EL (cell line): ENCODE data around the gene SUSD1.
A peak's percentile ranks its signal among the peaks of the same experiment; 100 is the strongest.

ENCODE experiments used
- DNase-seq: peaks from one replicate; pipeline ENCODE4 v3.0.0-alpha.2; 2016

The SUSD1 gene

DNA sequence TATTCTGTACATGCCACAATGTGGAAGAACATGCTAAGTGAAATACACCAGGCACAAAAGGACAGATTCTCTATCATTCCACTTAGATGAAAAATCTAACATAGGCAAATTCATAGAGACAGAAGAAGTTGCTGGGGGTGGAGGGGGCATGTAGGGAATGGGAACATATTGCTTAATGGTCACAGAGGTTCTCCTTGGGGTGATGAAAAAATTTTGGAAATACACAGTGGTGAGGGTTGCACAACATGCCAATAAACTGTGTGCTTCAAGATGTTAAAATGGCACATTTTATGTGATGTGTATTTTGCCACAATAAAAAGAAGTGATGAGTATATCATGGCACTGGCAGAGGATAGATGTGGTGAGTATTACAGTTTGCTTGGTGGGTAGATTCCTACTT is 111.9 kb downstream of the SUSD1 start:
- DNase-seq: no peak

DNA sequence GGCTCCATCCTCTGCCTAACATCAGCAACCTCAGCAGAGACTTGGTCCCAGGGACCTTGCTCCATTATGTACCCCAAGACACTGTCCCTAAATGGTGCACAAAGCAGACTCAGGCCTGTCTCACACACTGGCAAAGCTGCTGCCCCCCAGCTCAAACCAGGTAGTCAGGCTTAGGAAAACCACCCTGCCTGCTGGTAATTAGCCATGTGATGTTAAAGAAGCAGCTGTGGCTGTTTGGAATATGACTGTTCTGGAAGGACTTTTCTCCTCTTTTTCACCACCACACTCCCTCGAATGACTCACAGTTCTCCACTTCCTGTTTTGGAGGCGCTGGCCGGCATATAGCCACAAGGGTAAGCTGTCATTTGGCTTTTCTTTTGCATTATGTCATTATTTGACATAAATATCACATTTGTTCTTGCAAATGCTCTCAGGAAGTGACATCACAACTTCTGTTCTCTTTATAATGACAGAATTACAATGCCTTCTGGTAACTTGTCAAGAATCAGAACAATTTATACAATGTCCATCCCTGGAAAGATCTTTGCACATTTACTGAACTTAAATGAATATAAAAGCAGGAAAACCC is 113.9 kb downstream of the SUSD1 start:
- DNase-seq: peak; percentile 98

DNA sequence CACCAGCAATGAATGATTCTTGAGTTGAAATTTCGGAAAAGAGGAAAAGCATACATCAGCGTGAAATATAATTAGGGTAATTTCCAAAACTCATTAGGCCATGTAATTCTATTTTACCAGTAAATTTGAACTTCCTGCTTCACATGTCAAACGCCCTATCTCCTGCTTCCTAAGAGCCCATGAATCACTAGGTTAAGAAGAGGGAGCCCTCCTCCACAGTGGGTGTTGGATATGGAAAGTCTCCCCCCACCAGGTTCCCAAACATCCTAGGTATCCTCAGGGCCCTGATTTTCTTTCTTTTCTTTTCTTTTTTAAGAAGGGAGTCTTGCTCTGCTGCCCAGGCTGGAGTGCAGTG is 115.2 kb downstream of the SUSD1 start:
- DNase-seq: no peak

DNA sequence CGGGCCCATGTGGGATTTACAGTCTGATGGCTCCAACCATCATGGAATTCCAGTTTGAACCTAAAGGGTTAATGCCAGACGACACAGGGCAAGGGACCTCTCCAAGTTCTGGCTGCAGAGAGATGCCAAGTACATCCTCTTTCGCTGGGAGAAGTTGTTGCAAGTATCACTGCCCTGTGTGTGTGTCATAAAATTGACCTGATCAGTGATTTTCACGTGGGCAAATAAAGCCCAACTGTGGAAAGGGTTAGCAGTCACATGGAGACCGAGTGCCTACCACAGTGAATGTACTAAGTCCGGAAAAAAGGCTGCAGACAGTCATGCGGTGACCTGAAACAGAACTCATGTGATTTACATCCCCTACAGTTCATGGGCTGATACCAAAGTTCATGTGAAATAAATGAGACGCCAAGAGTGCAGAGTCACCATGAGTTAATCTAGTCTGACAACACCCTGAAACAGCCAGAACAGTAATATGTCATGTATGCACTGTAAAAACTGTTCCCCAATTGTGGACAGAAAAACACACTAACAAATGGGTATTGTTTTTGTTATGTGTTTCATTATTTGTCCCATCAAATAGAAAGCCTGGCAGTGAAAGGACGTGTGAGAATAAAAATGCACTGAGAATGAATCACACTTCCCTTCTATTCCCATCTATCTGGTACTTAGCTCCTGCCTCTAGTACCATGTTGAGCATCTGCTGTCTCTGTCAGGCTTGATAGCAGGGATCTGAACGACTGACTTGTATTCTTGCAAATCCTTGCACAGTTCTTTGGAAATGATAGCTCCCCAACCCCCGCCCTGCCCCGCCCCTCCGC is 115.7 kb downstream of the SUSD1 start:
- peak; percentile 85 for DNase-seq

DNA sequence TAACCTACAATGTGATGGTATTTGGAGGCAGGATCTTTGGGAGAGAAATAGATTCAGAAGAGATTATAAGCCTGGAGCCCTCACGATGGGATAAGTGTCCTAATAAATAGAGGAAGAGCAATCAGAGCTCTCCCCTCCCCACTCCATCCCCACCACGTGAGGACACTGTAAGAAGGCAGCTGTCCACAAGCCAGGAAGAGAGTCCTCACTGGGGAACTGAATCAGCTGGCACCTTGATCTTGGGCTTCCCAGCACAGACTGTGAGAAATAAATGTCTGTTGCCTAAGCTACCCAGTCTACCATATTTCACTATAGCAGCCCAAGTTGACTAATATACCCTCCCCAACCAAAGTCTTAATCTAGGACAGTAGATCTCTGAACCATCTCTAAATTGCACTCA is 118.1 kb downstream of the SUSD1 start:
- no peak for DNase-seq

DNA sequence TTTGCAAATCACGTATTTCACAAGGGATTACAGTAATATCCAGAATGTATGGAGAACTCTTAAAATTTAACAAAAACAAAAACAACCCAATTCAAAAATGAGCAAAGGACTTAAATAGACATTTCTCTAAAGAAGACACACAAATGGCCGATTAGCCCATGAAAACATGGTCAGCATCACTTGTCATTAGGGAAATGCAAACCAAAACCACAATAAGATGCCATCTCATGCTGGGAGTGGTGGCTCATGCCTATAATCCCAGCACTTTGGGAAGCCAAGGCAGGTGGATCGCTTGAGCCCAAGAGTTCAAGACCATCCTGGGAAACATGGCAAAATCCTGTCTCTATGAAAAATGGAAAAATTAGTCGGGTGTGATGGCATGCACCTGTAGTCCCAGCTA is 120.2 kb downstream of the SUSD1 start:
- no peak for DNase-seq

DNA sequence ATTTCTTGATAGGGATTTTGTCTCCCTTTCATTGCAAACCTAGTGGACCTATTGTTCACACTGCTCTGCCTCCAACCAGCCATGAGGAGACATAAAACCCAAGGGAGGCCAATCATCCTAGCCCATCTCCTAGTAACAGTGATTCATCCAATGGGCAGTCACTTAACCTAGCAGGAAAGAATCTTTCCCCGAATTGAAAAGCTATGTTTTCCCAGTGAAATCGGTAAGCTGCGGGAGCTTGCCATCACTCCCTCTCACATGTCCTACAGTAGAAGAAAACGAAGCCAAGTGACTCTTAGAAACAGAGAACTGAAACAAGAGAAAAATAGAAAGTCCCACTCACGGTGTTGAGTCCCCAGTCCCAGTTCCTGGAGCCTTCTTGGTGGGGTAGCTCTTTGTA is 123.3 kb downstream of the SUSD1 start:
- DNase-seq: no peak

DNA sequence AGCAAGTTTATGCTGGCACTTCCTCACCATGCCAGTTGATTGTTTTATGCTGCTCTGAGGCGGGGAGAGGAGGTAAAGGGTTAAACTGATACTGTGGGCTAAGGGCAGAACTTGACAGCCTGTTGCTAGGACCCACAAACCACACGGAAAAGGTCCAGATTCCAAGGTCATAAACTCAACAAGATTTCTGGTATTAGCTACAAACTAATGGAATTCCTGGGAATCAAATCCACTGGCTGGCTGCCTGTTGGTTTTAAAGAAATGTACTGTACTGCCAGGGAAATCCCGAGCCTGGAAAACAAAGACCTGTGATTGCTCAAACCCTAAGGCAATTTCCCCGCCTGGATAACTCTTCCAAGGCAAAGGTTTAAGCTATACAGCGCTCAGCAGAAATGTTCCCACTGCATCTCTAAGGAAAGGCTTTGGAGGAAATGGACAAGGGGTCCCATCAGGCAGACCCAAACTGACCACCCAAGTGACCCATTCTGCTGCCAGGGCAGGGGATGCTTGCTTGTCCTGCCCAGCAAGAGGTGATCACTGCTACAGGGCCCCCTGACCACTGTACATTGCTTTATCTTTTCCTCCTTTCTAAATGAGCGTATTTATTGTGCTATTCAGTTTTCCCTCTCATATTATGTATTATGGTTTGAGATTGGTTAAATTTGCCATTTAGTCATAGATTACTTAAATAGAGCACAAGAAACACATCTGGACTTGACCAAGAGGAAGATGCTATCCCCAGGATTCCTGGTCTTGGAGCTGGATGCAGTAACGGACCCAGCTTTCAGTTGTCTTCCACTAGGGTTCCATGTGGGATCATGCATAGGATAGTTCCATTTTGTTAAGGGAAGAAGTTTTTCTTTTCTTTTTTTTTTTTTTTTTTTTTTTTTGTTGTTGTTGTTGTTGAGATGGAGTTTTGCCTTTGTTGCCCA is 124.3 kb downstream of the SUSD1 start:
- DNase-seq: peak; percentile 98

DNA sequence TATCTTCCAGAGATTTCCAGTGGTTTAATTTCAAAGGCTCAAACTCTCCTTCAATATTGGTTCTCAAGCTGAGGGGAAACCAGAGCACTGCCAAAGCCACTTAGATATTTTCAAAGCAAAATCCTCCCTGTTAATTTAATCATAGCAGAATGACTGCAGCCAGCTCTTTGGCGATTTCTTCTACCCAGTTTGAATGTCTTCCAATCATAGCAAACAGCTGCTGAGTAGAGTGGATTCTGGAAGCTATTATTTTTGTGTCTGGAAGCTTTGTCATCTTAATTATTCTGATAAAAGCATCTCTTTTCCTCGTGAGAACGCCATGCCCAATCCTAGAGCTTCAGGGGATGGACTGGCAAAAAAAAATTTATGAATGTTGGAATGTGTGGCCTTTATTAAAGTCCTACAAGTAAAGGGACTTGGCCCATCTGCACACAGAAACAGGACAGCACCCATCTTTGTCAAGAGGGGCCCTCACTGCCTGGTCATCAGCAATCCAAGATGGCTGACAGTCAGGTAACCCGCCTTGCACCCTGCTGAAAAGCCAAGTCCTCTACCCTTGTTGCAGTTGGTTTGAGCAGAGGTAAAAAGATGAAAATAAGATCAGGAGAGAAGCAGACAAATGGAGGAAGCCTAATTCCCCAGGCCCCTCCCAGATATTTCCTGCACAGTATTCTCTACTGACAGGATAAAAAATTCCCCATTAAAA is 125.1 kb downstream of the SUSD1 start:
- peak; percentile 46 for DNase-seq

DNA sequence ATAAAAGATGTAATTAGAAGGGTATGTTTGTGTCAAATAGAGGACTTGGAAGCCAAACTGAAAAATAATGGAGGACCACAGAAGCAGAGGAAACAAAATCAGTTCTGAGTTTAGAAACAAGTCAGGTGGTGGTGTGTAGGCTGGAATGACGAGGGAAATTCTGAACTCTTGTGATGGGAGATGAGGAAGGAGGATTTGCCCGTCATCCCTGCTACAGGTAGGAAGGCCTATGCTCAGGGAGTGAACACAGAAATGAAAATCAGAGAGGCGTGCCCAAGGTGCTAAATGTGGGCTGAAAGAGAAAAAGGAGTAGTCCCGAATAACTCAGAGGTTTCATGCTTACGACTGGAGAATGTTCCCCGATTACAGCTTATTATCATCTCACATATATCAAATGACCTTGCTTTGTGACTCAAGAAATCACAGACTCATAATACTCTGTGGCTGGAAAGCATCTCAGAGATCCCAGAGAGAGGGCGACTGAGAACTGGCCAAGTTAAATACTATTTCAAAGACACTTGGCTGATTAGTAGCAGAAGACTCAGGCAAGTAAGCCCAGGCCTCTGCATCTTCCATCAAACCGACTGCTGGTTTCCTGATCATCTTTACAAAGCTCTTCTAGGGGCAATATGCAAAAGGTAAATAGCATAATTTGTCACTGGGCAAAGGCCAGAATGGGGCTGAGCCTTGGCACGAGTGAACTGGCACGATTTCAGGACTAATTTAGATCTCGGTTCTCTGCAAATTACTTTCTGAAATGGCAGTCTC is 126.0 kb downstream of the SUSD1 start:
- peak; percentile 57 for DNase-seq

DNA sequence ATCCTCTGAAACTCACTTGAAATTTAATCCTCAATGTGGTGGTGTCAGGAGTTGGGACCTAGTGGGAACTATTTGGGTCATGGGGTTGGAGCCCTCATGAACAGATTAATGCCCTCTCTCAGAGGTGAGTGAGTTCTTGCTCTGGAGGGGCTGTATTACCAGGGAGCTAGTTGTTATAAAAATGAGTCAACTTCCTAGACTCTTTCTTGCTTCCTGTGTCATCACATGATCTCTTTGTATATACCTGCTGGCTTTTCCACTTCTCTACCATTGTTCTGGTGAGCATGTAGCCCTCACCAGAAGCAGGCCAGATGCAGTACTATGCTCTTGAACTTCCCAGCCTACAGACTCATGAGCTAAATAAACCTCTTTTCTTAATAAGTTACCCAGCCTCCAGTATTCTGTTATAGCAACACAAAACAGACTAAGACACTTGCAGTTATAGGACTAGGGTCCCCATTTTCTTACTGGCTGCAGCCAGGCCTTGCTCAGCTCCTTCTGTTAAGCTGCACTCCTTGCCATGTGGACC is 127.5 kb downstream of the SUSD1 start:
- no peak for DNase-seq

DNA sequence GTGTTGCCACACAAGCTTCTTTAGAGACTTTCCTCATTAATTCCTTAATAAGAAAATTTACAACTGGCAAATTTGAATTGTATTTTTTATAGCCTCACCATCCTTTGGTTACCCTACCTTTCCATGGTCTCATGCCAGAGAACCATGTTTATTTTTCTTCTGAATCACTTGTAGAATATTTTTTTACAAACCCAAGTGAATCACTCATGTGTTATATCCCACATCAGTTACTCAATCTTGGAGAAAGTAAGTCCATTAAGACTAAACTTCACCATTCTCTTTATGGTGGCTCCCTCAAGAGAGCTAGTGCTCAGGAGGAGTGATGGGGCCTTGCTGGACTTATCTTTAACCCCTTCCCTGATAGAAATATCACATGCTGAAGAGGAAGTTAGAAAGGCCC is 128.9 kb downstream of the SUSD1 start:
- peak; percentile 81 for DNase-seq

DNA sequence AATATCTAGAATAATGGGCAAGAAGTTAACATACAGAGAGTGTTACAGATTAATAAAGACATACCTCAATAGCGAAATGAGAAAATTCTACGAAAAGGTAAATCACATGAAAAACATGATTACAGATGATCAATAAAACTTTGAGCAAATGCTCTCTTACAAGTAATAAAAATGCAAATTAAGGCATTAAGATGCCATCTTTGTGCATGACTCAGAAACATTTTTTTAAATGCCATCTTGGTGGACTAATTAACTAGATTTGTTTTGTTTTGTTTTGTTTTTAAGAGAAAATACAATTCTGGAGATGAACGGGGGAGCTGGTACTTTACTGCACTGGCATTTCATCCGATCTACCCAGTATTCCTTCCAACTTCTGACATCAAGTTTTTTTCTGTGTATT is 130.2 kb downstream of the SUSD1 start:
- no peak for DNase-seq

DNA sequence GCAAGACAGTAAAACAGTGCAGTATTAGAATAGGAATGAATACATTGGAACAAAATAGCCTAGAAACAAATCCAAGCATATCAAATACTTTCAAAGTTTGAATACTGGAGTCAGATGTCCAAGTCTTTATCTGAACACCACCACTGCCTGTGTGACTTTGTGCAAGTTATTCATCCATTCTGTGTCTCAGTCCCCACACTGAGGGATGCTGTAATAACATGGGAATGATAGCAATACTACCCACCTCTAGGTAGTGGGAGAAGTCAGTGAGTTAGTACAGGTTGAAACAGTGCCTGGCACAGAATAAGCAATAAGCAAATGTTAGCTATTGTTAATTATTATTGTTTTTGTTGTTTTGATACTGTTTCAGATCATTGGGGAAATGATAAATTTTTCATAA is 130.9 kb downstream of the SUSD1 start:
- no peak for DNase-seq

DNA sequence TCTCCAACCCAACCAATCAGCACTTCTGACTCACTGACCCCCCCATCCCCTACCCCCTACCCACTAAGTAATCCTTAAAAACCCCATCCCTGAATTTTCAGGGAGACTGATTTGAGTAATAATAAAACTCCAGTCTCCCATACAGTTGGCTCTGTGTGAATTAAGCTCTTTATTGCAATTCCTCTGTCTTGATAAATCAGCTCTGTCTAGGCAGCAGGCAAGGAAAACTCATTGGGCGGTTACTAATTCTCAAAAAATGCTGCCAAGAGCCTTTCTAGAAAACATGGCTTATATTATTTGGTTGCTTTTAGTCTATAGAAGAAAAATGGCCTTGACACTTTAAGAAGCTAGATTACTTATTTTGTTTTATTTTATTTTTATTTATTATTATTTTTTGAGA is 131.7 kb downstream of the SUSD1 start:
- DNase-seq: peak; percentile 66

DNA sequence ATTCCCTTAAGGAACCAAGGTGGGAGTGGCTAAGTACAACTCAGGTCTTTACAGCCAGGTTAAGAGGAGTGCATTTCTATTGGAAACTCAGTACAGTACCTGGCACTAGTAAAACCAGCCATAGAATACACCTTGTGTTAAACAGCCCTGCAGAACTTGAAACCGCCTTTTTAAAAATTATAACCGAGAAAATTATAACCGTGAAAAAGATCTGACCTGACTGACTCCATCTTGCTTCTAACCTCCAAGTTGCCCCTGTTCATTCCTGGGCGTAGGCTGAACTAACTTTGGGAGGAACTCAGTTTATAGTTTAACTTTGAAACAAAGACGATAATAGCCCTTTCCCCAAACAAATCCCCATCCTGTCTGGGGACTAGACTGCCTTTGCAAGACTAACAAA is 132.3 kb downstream of the SUSD1 start:
- peak; percentile 56 for DNase-seq

DNA sequence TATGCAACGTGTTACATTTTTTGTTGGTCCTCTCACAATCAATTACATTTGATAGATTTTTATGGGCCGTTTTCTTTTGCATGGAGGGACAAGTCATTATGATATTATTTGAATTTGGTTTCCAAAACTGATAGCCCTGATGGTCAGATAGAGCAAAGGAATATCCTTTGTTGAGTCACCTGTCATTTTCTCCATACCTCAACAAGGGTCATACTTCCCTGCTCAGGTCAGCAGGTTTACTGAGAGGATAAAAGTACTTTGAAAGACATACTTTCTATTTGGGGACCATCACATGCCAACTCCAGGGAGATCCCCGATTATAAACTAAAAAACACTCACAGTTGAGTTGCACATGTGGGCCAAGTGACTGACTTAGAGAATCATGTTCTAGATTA is 132.9 kb downstream of the SUSD1 start:
- DNase-seq: no peak

DNA sequence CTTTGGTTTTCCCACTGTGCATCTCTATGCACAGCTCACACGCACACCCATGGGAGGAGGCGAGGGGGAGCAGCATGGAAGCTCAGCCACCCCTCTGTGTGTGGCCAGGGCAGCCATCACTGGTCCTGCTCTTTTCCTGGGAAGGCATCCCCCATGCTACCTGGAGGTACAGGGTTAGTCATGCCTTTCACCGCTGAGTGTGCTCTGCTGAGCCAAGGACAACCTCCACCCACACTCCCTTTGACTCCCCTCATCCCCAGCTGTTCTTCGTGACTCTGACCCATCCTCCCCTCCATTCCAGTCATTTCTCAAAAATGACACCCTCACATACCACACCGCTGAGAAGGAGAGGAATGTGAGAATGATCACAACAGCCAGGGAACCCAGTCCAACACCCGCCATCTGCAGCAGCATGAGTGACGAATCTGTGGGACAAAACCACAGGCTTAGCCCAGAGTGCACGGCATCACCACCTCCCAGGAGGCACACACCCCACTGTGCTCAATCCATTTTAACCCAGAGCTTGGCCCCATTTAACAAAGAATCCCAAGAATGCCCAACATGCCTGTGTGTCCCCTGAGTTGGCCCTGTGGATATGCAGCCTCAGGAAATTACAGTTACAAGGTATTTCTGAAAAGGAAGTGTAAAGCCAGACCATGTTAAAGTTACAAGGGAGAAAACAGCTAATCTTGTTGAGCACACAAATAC is 133.4 kb downstream of the SUSD1 start:
- peak; percentile 100 for DNase-seq

DNA sequence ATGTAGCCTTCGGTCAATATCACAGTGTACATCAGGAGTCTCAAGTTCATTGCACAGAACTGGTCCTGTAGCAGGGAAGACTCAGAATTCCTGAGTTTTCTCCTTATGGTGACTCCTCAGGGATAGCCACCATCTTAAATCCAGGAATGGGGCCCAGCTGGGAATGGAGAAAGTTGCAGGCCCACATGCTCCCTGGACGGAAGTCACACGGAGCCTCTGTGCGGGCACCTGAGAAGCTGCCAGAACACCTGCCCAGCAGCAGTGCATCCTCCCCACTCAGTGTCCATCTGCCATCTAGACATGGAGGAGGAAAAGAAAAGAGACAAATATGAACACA is 133.9 kb downstream of the SUSD1 start:
- DNase-seq: no peak

DNA sequence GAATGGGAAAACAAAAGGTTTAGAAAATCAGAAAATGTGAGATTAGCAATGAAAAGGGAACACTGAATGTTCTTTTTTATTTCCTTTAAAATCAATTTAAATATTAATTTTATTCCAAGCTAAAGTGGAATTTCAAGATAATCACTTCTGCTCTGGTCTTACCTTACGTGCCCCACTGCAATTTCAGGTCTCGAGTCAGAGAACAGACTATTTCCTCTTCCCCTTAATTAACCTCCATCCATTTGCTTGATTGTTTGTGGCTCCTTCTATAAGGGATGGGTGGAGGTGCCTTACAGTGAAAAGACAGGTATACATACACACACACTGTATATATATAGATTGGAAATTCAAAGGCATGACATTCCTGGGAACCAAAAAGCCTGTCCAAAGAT is 137.1 kb downstream of the SUSD1 start:
- no peak for DNase-seq

DNA sequence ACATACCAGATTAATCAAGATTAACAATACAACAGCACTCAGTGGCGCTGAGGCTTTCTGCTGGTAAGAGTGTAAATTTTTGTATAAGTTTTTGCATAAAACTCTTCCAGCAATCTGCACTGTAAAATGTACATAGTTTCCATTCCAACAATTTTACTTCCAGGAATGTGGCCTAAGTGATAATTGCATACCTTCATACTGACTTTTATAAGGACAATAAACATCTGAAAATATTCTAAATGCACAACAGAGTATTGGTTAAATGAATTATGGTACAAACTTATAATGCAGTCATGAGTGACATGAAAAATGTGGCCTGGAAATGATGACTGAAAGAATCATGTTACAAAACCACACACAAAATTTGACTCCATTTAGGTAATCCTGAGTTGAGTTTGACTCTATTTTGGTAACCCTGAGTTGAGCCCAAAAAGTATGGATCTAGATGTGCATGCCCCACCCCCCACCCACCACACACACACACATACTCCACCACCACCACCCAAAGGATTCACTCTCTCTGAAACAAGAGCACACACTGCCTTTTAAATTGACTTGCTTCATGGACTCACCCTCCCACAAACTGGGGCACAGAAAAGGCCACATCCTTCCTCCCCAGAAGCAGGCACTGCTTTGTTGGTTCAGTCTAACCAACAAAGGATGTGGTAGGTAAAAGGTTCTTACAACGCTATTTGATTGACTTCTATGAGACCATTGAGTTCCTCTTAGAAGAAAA is 137.6 kb downstream of the SUSD1 start:
- DNase-seq: peak; percentile 89
